ENCODE results near the gene PRLH.

Gene PRLH

DNA sequence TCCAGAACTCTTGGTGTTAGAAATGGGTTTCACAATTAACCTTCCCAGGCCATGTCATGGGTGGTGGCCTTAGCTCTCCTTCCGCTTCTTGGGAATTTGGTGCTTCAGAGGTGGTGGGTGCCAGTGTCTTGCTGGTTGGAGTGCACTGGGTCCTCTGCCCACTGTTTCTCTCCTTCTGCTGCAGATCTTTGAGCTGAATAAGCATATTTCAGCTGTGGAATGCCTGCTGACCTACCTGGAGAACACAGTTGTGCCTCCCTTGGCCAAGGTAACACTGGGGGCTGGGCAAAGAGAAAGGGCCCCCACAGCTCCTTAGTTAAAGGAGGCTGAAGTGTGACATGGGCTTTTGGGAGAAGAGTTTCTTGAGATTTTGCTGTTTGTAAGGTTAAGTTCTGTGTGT, 32.0 kb upstream of the PRLH start:
- H3K79me2 ChIP-seq (ENCODE audit: insufficient read depth, low read length) = no peaks in the 10 kb centered on the region
- H2AFZ ChIP-seq (ENCODE audit: low read depth, low read length, severe bottlenecking) = no peak overlapping the region
- no peaks in the 10 kb centered on the region for H3K9me2 ChIP-seq (replicated peaks; ENCODE audit: insufficient read depth, low read length)
- H3K27me3 ChIP-seq (ENCODE audit: low read length) = no peaks in the 10 kb centered on the region
- no peaks in the 10 kb centered on the region for H4K20me1 ChIP-seq (ENCODE audit: low read depth, low read length)
- H3K9me3 ChIP-seq (ENCODE audit: insufficient read depth, low read length) = no peaks in the 10 kb centered on the region
- no peak for TF ChIP-seq EZH2phosphoT487 (conservative IDR thresholded peaks at IDR 0.05; ENCODE audit: low read length)
- no peak overlapping the region for H3K9ac ChIP-seq (ENCODE audit: low read length)
- H3K4me3 ChIP-seq (ENCODE audit: insufficient read depth, low read length, poor library complexity, severe bottlenecking) = no peak overlapping the region
- no peak overlapping the region for H3K27ac ChIP-seq (ENCODE audit: low read depth, low read length)
- no peaks in the 10 kb centered on the region for H3F3A ChIP-seq (ENCODE audit: insufficient read depth)
- H3K4me2 ChIP-seq (ENCODE audit: low read depth, low read length, poor library complexity, severe bottlenecking) = no peak overlapping the region
- no peaks in the 10 kb centered on the region for H3K36me3 ChIP-seq (ENCODE audit: low read length)

DNA sequence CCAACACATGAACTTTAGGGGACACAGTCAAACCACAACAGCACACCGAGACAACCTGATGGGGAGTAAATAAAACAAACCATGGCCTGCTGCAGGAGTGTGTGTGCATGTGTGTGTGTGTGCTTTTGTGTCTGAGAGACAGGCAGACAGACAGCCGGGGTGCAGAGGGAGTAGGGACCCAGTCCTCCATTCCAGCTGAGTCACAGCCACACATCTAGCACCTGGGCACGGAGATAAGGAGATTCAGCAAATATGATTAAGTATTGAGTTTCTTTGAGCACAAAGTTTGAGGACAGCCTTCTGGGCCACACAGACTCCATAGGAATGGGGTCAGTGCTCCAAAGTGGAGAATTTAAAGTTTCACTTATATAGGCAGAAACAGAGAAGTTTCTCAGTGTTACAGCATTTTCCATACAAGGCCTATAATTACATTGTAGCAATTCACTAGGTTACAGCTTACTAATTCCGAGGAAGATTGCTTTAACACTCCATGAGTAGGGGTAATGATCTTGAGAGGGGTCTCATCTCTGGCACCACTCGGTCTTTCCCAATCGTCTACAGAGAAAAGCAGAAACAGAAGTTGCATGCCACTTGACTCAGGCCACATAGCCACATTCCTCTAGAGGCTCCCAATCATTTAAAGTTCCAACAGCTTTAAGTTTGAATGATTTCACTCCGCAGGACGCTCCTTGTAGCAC, 30.8 kb upstream of the PRLH start:
- Histone ChIP-seq H3K9ac (ENCODE audit: low read length) (no peak overlapping the region), H3K27me3 (ENCODE audit: low read length) (no peaks in the 10 kb centered on the region), H3K9me2 (replicated peaks; ENCODE audit: insufficient read depth, low read length) (no peaks in the 10 kb centered on the region), H3K4me3 (ENCODE audit: insufficient read depth, low read length, poor library complexity, severe bottlenecking) (no peak overlapping the region), H4K20me1 (ENCODE audit: low read depth, low read length) (no peaks in the 10 kb centered on the region), H2AFZ (ENCODE audit: low read depth, low read length, severe bottlenecking) (no peak overlapping the region), H3K9me3 (ENCODE audit: insufficient read depth, low read length) (no peaks in the 10 kb centered on the region), H3F3A (ENCODE audit: insufficient read depth) (no peaks in the 10 kb centered on the region), H3K79me2 (ENCODE audit: insufficient read depth, low read length) (no peaks in the 10 kb centered on the region), H3K4me2 (ENCODE audit: low read depth, low read length, poor library complexity, severe bottlenecking) (no peak overlapping the region), H3K27ac (ENCODE audit: low read depth, low read length) (no peak overlapping the region), H3K36me3 (ENCODE audit: low read length) (no peaks in the 10 kb centered on the region)
- TF ChIP-seq EZH2phosphoT487 (conservative IDR thresholded peaks at IDR 0.05; ENCODE audit: low read length) = no peak
- TF ChIP-seq, protein P1, sequence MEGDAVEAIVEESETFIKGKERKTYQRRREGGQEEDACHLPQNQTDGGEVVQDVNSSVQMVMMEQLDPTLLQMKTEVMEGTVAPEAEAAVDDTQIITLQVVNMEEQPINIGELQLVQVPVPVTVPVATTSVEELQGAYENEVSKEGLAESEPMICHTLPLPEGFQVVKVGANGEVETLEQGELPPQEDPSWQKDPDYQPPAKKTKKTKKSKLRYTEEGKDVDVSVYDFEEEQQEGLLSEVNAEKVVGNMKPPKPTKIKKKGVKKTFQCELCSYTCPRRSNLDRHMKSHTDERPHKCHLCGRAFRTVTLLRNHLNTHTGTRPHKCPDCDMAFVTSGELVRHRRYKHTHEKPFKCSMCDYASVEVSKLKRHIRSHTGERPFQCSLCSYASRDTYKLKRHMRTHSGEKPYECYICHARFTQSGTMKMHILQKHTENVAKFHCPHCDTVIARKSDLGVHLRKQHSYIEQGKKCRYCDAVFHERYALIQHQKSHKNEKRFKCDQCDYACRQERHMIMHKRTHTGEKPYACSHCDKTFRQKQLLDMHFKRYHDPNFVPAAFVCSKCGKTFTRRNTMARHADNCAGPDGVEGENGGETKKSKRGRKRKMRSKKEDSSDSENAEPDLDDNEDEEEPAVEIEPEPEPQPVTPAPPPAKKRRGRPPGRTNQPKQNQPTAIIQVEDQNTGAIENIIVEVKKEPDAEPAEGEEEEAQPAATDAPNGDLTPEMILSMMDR (IDR thresholded peaks at IDR 0.05; ENCODE audit: insufficient read depth, low read length, poor library complexity, severe bottlenecking) = no peak

DNA sequence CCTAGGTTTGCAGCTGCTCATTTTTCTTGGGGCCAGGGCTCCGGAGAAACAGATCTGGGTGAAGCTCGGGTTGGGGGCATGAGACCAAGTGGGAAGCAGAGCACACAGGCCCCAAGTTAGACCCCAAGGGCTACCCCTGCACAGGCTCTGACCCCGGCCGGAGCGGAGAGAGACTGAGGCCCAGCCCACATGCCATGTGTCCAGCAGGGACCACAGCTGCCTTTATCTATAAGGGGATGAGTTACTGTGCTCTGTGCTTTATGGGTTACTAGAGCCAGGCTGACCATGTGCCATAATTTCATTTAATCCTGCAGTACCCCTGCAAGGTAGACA, 30.3 kb upstream of the PRLH start:
- no peaks in the 10 kb centered on the region for H3K79me2 ChIP-seq (ENCODE audit: insufficient read depth, low read length)
- H3K27me3 ChIP-seq (ENCODE audit: low read length) = no peaks in the 10 kb centered on the region
- H3F3A ChIP-seq (ENCODE audit: insufficient read depth) = no peaks in the 10 kb centered on the region
- no peaks in the 10 kb centered on the region for H3K9me2 ChIP-seq (replicated peaks; ENCODE audit: insufficient read depth, low read length)
- no peak overlapping the region for H3K4me3 ChIP-seq (ENCODE audit: insufficient read depth, low read length, poor library complexity, severe bottlenecking)
- H3K36me3 ChIP-seq (ENCODE audit: low read length) = no peaks in the 10 kb centered on the region
- no peak overlapping the region for H3K27ac ChIP-seq (ENCODE audit: low read depth, low read length)
- no peaks in the 10 kb centered on the region for H4K20me1 ChIP-seq (ENCODE audit: low read depth, low read length)
- H2AFZ ChIP-seq (ENCODE audit: low read depth, low read length, severe bottlenecking) = no peak overlapping the region
- H3K4me2 ChIP-seq (ENCODE audit: low read depth, low read length, poor library complexity, severe bottlenecking) = no peak overlapping the region
- H3K9me3 ChIP-seq (ENCODE audit: insufficient read depth, low read length) = no peaks in the 10 kb centered on the region
- TF ChIP-seq EZH2phosphoT487 (conservative IDR thresholded peaks at IDR 0.05; ENCODE audit: low read length) = no peak
- TF ChIP-seq, protein P1 (IDR thresholded peaks at IDR 0.05; ENCODE audit: insufficient read depth, low read length, poor library complexity, severe bottlenecking) = no peak
- no peak overlapping the region for H3K9ac ChIP-seq (ENCODE audit: low read length)

DNA sequence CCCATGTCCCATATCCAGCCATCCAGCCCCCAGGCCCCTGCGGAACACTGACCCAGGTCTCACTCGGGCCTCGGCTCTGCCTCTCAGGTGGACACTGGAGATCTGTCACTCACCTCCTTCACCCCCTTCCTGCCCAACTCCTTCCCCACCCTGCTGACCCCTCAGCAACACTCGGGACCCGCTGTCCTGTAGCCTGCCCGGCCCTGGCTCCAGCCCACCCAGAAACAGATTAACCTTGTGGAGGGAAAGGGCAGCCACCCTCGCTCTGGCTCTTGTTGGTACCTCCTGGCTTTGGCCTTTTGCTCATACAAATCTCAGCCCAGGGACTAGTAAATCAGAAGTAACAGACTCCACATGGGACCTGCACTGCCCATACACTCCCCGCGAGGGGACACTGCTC, 29.8 kb upstream of the PRLH start:
- Histone ChIP-seq H3K79me2 (ENCODE audit: insufficient read depth, low read length) (no peaks in the 10 kb centered on the region), H3K9me2 (replicated peaks; ENCODE audit: insufficient read depth, low read length) (no peaks in the 10 kb centered on the region), H3K4me3 (ENCODE audit: insufficient read depth, low read length, poor library complexity, severe bottlenecking) (no peak overlapping the region), H3K27ac (ENCODE audit: low read depth, low read length) (no peak overlapping the region), H3K4me2 (ENCODE audit: low read depth, low read length, poor library complexity, severe bottlenecking) (no peak overlapping the region), H3F3A (ENCODE audit: insufficient read depth) (no peaks in the 10 kb centered on the region), H3K9ac (ENCODE audit: low read length) (no peak overlapping the region), H2AFZ (ENCODE audit: low read depth, low read length, severe bottlenecking) (no peak overlapping the region), H3K36me3 (ENCODE audit: low read length) (no peaks in the 10 kb centered on the region), H4K20me1 (ENCODE audit: low read depth, low read length) (no peaks in the 10 kb centered on the region), H3K27me3 (ENCODE audit: low read length) (no peaks in the 10 kb centered on the region), H3K9me3 (ENCODE audit: insufficient read depth, low read length) (no peaks in the 10 kb centered on the region)
- TF ChIP-seq, protein P1 (IDR thresholded peaks at IDR 0.05; ENCODE audit: insufficient read depth, low read length, poor library complexity, severe bottlenecking) = no peak
- no peak for TF ChIP-seq EZH2phosphoT487 (conservative IDR thresholded peaks at IDR 0.05; ENCODE audit: low read length)

Measured in SU-DHL-6 (cell line).